Ovary (tissue), 9 donors: Measurements from ENCODE around the gene RFX3. TPM values are rescaled to one million over a fixed set of nuclear protein-coding genes. Genes with fewer than 3 reads are reported as not detected.

Experiments
- DNase-seq, 5 donors: peaks; one replicate each; pipeline ENCODE4 v3.0.0-alpha.2; 2019 to 2020
- H3K27ac ChIP-seq, 2 donors: fragments of 200-600 bp; one replicate each; pipeline versions ENCODE4 v1.5.1 to v1.8.0; 2019 to 2022
- H3K27me3 ChIP-seq: fragments of 200-600 bp; one replicate; pipeline ENCODE4 v1.8.0; 2022
- H3K36me3 ChIP-seq: fragments of 200-600 bp; sonication (generic); one replicate; pipeline ENCODE4 v1.5.1; 2019
- H3K4me1 ChIP-seq: one replicate; pipeline ENCODE4 v1.8.1; 2013; ENCODE audit warnings: mild to moderate bottlenecking, moderate library complexity; ENCODE audit not compliant: insufficient read depth
- H3K4me3 ChIP-seq: fragments of 200-600 bp; sonication (generic); one replicate; pipeline ENCODE4 v1.5.1; 2017
- H3K9me3 ChIP-seq, 2 donors: fragments of 200-600 bp in 1 of 2; sonication (generic) in 1 of 2; one replicate each; pipeline versions ENCODE4 v1.5.1 to v1.8.1; 2013 to 2019; ENCODE audit warnings: mild to moderate bottlenecking in 1 of 2, moderate library complexity in 1 of 2
- CTCF ChIP-seq, 3 donors: fragments of 450-650 bp in 2 of 3; fragments of 200-600 bp in 1 of 3; IDR thresholded peaks; one replicate each; pipeline versions ENCODE4 v1.5.1 to v1.8.0; 2016 to 2022; ENCODE audit warnings: antibody characterized with exemption in 3 of 3, mild to moderate bottlenecking in 1 of 3
- EP300 ChIP-seq: sonication (generic); formaldehyde crosslinking; IDR thresholded peaks from one replicate; pipeline ENCODE4 v1.6.1; 2017; ENCODE audit warnings: antibody characterized with exemption
- POLR2A ChIP-seq: fragments of 450-650 bp; IDR thresholded peaks from one replicate; pipeline ENCODE4 v1.6.1; 2017; ENCODE audit warnings: antibody characterized with exemption, mild to moderate bottlenecking, moderate library complexity
- WGBS, 3 donors: extraction: QIAGEN DNeasy Blood & Tissue Kit in 1 of 3; methylation state at CpG; one replicate each; pipeline versions ENCODE4 v1.1.5 to v1.1.7; 2013 to 2017; 5-methylcytosine and 5-hydroxymethylcytosine counted together
- intact Hi-C, 4 donors: fragments of 100-400 bp; cut with DNase I; formaldehyde crosslinking; loops; one replicate each; pipeline versions ENCODE4 v1.11.0 to v1.15.1; 2022 to 2023
- polyA plus RNA-seq, 2 donors: library from polyadenylated mRNA; stranded (reverse); fragments of 200-250 nt in 1 of 2; fragments of 350-450 nt in 1 of 2; fragmentation: Illumina TruSeq in 1 of 2; extraction: RNeasy Lipid Tissue Mini Kit (QIAGEN cat#74804) in 1 of 2; gene quantifications; one replicate each; pipeline ENCODE4 v1.2.3, GENCODE V29; 2013 to 2014
- total RNA-seq, 7 donors: library from RNA; depleted of rRNA in 2 of 7; stranded (reverse); fragments of >200 nt in 2 of 7; fragmentation: NEBNext Ultra II Directional in 3 of 7; extraction: Animal tissue kit (Norgen Biotek cat#: 25700) in 3 of 7; gene quantifications; one replicate each; pipeline versions ENCODE4 v1.1.0 to v1.2.4, GENCODE V29; 2016 to 2023
- donor health status: DM: no; HTN: no; CAD: no; lungs with moderate emphysema.
- donor health status: DM: no; HTN: no; CAD: no.
- donor health status: Bipolar disorder and iron deficiency.
- donor health status: DM: yes; HTN: yes; CAD: no.
- donor health status: DM: no; HTN: no; CAD: no.
- donor health status: DM: yes; HTN: yes; CAD: no.

RFX3 gene
- total and polyA plus RNA-seq, 9 donors, result 2.6 to 22.7 (median 15.4) TPM

- no peak for DNase-seq
- WGBS, 3 donors, result 86 to 92% (median 88%) methylated on average over 6 of the region's 6 CpGs
- Histone ChIP-seq H3K4me1 (no peaks in the 10 kb centered on the region), H3K36me3 (no peaks in the 10 kb centered on the region), H3K27ac (no peak overlapping the region), H3K4me3 (no peak overlapping the region), H3K27me3 (no peaks in the 10 kb centered on the region), H3K9me3 (no peaks in the 10 kb centered on the region)
- intact Hi-C loops, result no loop called here
- TF ChIP-seq EP300, result no peak
- TF ChIP-seq CTCF (IDR thresholded peaks at IDR 0.05), result no peak
- no peak for TF ChIP-seq POLR2A
Observed at GRCh38 chr9:3502560-3503398, 23.0 kb downstream of the RFX3 start.

- 87 to 93% (median 91%) methylated on average over 4 of the region's 4 CpGs for WGBS, 3 donors
- H3K36me3 ChIP-seq, result no peaks in the 10 kb centered on the region
- no peaks in the 10 kb centered on the region for H3K27me3 ChIP-seq
- intact Hi-C loops, result no loop called here
- no peak for DNase-seq
- no peaks in the 10 kb centered on the region for H3K9me3 ChIP-seq
- no peak overlapping the region for H3K27ac ChIP-seq
- H3K4me1 ChIP-seq, result no peaks in the 10 kb centered on the region
- TF ChIP-seq EP300 (no peak), POLR2A (no peak), CTCF (IDR thresholded peaks at IDR 0.05) (no peak)
- no peak overlapping the region for H3K4me3 ChIP-seq
Observed at GRCh38 chr9:3500044-3500443, 25.8 kb downstream of the RFX3 start.

- TF ChIP-seq CTCF (IDR thresholded peaks at IDR 0.05) (no peak), EP300 (no peak), POLR2A (no peak)
- Histone ChIP-seq H3K36me3 (no peaks in the 10 kb centered on the region), H3K27ac (no peak overlapping the region), H3K4me1 (no peaks in the 10 kb centered on the region), H3K27me3 (no peaks in the 10 kb centered on the region), H3K9me3 (no peaks in the 10 kb centered on the region), H3K4me3 (no peak overlapping the region)
- 70 to 88% (median 81%) methylated on average over 3 of the region's 3 CpGs for whole genome bisulfite sequencing, 3 donors
- DNase-seq, result no peak
- intact Hi-C loops, result no loop called here
Observed at GRCh38 chr9:3498691-3499090, 27.1 kb downstream of the RFX3 start.

GRCh38 chr9:3497857-3498256, 27.9 kb downstream of the RFX3 start:
- DNase-seq, result no peak
- TF ChIP-seq EP300 (no peak), CTCF (IDR thresholded peaks at IDR 0.05) (no peak), POLR2A (no peak)
- intact Hi-C loops, result no loop called here
- WGBS, 3 donors, result 93 to 97% (median 94%) methylated on average over 4 of the region's 4 CpGs
- Histone ChIP-seq H3K4me3 (no peak overlapping the region), H3K27me3 (no peaks in the 10 kb centered on the region), H3K9me3 (no peaks in the 10 kb centered on the region), H3K27ac (no peak overlapping the region), H3K36me3 (no peaks in the 10 kb centered on the region), H3K4me1 (no peaks in the 10 kb centered on the region)
